ENCODE data around the gene SNORC.

Gene SNORC

DNA sequence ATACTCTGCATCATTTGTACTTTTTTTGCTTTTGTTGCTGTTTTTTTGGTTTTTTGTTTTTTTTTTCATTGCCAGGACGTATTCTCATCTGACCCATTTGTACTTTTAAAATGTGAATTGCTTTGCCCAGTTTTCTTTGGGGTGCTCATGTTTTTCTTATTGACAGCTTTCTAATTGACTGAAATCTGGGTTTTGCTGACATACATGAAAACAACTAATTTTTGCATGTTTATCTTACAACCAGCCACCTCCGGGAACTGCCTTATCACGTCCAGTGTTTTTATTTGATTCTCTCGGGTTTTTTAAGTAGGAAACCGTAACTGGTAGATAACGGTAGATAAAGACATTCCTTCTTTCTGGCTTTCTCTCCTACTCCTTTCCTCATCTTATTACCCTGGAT, 38.6 kb downstream of the SNORC start:
- Histone ChIP-seq H3K9me3 (peaks cover 0 to 9% (median 0%) of the 10 kb centered on the region in 3 donors), H3K4me1 (no peaks in the 10 kb centered on the region), H3K36me3 (no peaks in the 10 kb centered on the region), H3K27ac (no peak overlapping the region), H3K27me3 (peaks cover 0 to 5% of the 10 kb centered on the region in 2 donors), H3K4me3 (no peak overlapping the region)
- intact Hi-C loops (cut with DNase I; ENCODE audit: low total_unique reads): no loop called here
- TF ChIP-seq, protein P1, sequence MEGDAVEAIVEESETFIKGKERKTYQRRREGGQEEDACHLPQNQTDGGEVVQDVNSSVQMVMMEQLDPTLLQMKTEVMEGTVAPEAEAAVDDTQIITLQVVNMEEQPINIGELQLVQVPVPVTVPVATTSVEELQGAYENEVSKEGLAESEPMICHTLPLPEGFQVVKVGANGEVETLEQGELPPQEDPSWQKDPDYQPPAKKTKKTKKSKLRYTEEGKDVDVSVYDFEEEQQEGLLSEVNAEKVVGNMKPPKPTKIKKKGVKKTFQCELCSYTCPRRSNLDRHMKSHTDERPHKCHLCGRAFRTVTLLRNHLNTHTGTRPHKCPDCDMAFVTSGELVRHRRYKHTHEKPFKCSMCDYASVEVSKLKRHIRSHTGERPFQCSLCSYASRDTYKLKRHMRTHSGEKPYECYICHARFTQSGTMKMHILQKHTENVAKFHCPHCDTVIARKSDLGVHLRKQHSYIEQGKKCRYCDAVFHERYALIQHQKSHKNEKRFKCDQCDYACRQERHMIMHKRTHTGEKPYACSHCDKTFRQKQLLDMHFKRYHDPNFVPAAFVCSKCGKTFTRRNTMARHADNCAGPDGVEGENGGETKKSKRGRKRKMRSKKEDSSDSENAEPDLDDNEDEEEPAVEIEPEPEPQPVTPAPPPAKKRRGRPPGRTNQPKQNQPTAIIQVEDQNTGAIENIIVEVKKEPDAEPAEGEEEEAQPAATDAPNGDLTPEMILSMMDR (IDR thresholded peaks at IDR 0.05): no peak
- no peak for DNase-seq

DNA sequence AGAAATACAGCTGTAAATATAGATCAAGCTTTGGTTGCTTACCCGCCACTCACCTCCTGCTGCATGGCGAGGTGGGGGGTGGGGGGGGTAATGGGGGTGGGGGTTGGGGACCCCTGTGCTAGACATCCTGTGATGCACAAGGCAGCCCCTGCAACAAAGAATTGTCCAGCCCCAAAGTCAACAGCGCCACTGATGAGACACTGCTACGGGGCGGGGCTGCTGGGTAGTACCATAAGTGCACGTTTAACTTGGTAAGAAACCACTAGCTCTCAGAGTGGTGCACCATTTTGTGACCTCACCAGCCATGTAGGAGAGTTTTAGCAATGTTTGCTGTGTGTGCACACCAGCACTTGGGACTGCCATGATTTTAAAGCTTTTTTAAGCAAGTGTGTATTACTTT, 40.3 kb downstream of the SNORC start:
- Histone ChIP-seq H3K27ac (no peak overlapping the region), H3K9me3 (peaks cover 0 to 9% (median 0%) of the 10 kb centered on the region in 3 donors), H3K27me3 (peaks cover 0 to 5% of the 10 kb centered on the region in 2 donors), H3K4me3 (no peak overlapping the region), H3K36me3 (no peaks in the 10 kb centered on the region), H3K4me1 (no peaks in the 10 kb centered on the region)
- DNase-seq: peak in 1 of 2 donors; percentile 11
- intact Hi-C loops (cut with DNase I; ENCODE audit: low total_unique reads): no loop called here
- TF ChIP-seq, protein P1 (IDR thresholded peaks at IDR 0.05): no peak

DNA sequence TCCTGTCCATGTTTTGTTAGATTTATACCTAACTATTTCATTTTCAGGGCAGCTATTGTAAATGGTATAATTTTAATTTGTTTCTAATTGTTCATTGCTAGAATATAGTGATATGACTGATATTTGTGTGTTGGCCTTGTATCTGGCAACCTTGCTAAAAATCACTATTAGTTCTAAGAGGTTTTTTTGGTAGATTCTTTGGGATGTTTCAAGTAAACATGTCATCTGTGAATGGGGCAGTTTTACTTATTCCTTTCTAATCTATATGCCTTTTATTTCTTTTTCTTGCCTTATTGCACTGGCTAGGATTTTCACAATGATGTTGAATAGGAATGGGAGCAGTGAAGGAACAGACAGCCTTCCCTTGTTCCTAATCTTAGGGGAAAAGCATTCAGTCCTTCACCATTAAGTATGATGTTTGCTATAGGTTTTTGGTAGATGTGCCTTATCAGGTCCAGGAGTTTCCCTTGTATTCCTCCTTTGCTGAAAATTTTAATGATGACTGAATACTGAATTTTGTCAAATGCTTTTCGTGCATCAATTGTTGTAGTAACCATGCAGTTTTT, 41.7 kb downstream of the SNORC start:
- no peak overlapping the region for H3K27ac ChIP-seq
- H3K4me1 ChIP-seq: no peaks in the 10 kb centered on the region
- peaks cover 0 to 7% of the 10 kb centered on the region in 2 donors for H3K27me3 ChIP-seq
- TF ChIP-seq, protein P1 (IDR thresholded peaks at IDR 0.05): no peak
- DNase-seq: no peak
- intact Hi-C loops (cut with DNase I; ENCODE audit: low total_unique reads): no loop called here
- H3K4me3 ChIP-seq: no peak overlapping the region
- H3K36me3 ChIP-seq: no peaks in the 10 kb centered on the region
- peaks cover 0 to 9% (median 0%) of the 10 kb centered on the region in 3 donors for H3K9me3 ChIP-seq

DNA sequence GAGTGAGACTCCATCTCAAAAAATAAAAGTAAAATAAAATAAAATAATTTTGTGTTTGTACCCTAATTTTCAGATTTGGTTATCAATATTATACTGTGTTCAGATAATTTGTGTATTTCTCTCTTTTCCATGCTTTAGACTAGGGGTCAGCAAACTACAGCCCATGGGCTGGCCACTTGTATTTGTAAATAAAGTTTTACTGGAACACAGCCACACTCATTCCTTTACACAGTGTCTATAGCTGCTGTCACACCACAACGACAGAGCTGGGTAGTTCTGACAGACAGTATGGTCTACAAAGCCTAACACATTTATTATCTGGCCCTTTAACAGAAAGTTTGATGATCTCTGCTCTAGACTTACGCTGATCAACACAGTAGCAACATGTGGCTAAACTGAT, 43.8 kb downstream of the SNORC start:
- Histone ChIP-seq H3K4me3 (no peak overlapping the region), H3K36me3 (no peaks in the 10 kb centered on the region), H3K4me1 (no peaks in the 10 kb centered on the region), H3K27me3 (peaks cover 0 to 8% of the 10 kb centered on the region in 2 donors), H3K27ac (no peak overlapping the region), H3K9me3 (peaks cover 0 to 9% (median 0%) of the 10 kb centered on the region in 3 donors)
- DNase-seq: peak in 1 of 2 donors; percentile 9
- TF ChIP-seq, protein P1 (IDR thresholded peaks at IDR 0.05): no peak
- intact Hi-C loops (cut with DNase I; ENCODE audit: low total_unique reads): no loop called here

DNA sequence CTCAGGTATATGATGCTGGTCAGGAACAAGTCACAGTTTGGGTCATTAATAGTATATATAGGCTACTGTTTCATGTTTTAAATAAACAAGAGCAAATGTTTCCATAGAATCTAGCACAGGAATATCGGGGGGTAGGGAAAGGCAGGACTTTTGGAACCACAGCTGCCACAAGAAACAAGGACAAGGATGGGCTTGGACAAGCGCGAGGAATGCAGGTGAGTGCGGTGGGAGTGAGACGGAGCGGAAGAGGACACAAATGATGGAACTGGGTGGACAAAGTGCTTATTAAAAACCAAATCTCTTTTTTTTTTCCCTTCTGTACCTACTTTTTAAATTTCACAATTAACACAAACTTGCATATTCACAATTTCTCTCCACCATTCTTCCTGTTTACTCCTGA, 49.1 kb downstream of the SNORC start:
- intact Hi-C loops (cut with DNase I; ENCODE audit: low total_unique reads): no loop called here
- H3K27me3 ChIP-seq: peaks cover 0 to 3% of the 10 kb centered on the region in 2 donors
- no peak overlapping the region for H3K4me3 ChIP-seq
- H3K27ac ChIP-seq: no peak overlapping the region
- no peak for DNase-seq
- no peaks in the 10 kb centered on the region for H3K4me1 ChIP-seq
- TF ChIP-seq, protein P1 (IDR thresholded peaks at IDR 0.05): no peak
- no peaks in the 10 kb centered on the region for H3K9me3 ChIP-seq
- no peaks in the 10 kb centered on the region for H3K36me3 ChIP-seq

DNA sequence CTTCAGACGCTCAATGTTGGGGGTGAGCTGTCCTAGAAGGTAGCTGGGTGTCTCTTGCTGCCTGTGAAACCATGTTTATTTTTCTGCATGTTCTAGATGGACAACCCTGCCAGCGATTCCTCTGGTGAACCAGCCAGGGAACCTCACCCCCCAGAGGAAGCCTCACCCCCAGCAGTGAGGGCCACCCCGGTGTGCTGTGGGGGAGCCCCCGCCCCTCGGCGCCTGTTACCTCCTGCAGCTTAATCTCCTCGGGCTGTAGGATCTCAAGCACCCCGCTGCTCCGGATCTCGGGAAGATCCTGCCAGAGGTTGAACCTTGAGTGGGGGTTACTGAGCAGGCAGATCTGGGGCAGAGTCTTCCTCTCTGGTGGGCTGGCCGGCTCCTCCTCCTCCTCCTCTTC, 50.0 kb downstream of the SNORC start:
- DNase-seq: no peak
- Histone ChIP-seq H3K9me3 (no peaks in the 10 kb centered on the region), H3K36me3 (no peaks in the 10 kb centered on the region), H3K4me1 (no peaks in the 10 kb centered on the region), H3K27ac (no peak overlapping the region), H3K27me3 (peaks cover 0 to 5% of the 10 kb centered on the region in 2 donors), H3K4me3 (no peak overlapping the region)
- intact Hi-C loops (cut with DNase I; ENCODE audit: low total_unique reads): no loop called here
- TF ChIP-seq, protein P1 (IDR thresholded peaks at IDR 0.05): no peak
